ENCODE measurements around the gene BDKRB2.

Gene BDKRB2

DNA sequence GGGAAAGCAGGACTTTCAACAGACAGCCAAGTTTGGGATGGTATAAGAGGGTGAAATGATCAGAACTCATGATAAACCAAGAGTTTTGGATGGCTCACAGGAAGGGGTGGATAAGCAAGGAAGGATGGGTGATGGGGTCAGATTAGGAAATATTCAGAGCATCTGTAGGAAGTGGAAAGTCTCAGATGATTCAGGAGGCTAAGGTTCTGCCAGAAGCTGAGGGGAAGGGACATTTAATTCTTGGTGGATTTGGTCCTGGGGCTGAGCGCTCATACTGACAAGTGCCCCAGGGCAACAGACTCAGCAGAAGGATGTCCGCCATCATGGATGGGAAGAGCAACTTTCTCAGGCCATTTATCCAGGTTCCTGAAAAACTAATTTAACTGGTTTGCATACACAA, 28.4 kb upstream of the BDKRB2 start:
- in situ Hi-C loops (cut with MboI; ENCODE audit: low sequenced_read_pairs), result no loop called here

DNA sequence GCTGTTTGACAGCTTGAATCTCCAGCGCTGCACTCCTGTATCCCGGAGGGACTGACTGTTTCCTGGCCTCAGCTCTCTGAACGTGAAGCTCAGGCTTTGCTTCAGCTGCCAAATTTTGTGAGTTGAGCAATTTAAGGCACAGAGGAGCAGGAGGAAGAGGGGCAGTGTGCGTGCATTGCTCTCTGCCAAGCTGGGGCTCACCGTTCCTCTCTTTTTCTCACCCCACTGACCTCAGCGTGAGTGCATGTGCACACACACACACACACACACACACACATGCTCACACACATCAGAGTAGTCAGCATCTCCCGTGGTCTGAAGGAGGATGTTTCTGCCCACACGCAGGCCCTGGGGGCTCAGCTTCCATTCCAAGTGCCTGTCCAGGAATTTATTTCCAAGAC, 27.8 kb upstream of the BDKRB2 start:
- in situ Hi-C loops (cut with MboI; ENCODE audit: low sequenced_read_pairs), result no loop called here

DNA sequence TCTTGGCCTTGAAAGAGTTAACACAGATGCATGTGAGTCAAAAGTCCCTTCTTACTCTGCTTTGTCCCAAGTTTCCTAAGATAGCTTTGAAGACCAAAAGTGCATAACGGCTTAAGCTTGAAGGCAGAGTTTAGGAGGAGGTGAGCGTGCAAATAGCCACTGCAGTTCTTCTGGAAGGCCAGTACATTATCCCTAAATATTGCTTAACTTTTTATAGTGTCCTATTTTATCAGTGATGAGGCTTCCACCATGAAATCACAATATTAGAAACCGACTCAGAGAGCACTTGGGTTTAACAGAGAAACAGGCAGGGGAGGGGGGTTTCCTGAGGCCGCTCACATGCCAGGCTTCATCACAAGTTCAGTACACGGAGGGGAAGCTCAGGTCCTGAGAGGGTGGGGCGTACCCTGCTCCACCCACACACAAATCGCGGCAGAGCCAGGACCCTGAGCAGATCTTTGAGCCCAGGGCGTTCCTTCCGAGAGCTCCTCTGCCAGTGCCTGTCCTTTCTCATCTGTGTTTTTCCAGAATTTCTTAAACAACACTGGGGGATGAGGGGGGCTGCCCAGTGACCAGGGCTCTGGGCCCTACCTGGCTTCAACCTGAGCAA, 26.8 kb upstream of the BDKRB2 start:
- in situ Hi-C loops (cut with MboI; ENCODE audit: low sequenced_read_pairs), result no loop called here

DNA sequence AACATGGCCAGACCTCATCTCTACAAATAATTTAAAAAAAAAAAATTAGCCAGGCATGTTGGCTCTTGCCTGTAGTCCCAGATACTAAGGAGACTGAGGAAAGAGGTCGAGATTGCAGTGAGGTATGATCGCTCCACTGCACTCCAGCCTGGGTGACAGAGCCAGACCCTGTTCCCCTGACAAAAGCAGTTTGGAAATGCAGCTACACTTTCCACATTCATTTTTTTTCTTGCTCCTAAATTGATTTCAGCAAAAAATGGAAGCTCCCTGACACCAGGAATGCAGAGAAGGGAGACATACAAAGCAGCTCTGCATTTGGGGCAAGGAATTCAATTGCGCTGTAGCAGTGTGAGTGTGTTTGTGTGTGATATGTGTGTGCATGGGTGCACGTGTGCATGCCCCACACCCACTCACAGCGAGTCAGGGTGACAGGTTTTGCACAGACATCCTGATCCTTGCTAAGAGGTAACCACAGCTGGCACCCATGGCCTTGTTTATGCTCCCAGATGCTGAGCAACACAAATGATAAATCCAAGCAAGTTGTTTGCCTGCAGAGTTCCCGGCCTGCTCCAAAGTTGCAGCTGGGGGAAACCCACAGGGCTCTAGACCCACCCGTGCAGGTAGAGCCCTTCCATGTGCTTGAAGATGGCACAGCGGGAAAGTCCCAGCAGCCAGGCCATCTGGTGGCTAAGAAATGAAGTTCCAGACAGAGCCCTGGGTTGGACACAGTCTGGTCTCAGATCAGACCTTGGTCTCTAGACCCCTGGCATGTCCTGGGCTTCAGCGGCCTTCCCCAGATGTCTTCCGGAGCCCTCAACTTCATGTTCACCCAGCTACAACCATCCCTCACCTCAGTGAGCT, 25.9 kb upstream of the BDKRB2 start:
- in situ Hi-C loops (cut with MboI; ENCODE audit: low sequenced_read_pairs), result no loop called here

DNA sequence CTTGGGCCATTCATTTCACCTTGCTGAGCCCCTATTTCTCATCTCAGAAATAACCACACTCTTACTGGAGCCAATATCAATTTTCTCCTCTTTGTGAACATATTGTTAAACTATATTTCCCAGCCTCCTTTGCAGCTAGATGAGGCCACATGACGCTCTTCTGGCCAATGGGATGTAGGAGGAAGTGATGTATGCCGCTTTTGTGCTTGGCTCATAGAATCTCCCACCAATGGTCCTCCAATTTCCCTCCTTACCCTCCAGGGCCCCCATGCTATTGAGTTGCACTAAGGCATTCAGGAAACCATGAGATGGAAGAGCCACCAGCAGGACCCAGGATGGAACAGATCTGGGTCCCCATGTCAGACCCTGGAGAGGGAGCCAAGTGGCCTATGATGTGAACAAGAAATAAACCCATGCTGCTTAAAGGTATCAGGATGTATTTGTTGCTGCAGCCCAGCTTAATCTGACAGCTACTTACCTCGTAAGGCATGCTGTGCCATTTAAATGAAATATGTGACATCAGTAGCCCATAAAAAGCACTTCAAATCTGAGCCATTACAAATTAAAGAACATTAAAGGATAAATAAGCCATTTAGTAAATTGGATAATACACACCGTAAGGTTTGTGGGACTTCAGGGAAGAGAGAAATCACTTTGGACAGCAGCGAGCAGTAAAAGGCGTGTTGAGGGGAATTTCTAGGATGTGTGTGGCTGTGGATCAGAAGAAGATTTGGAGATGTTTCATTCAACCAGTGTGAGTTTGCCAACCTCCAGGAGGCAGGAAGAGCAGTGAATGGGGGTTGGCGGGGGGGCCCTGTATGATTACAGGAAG, 24.4 kb upstream of the BDKRB2 start:
- in situ Hi-C loops (cut with MboI; ENCODE audit: low sequenced_read_pairs), result no loop called here

DNA sequence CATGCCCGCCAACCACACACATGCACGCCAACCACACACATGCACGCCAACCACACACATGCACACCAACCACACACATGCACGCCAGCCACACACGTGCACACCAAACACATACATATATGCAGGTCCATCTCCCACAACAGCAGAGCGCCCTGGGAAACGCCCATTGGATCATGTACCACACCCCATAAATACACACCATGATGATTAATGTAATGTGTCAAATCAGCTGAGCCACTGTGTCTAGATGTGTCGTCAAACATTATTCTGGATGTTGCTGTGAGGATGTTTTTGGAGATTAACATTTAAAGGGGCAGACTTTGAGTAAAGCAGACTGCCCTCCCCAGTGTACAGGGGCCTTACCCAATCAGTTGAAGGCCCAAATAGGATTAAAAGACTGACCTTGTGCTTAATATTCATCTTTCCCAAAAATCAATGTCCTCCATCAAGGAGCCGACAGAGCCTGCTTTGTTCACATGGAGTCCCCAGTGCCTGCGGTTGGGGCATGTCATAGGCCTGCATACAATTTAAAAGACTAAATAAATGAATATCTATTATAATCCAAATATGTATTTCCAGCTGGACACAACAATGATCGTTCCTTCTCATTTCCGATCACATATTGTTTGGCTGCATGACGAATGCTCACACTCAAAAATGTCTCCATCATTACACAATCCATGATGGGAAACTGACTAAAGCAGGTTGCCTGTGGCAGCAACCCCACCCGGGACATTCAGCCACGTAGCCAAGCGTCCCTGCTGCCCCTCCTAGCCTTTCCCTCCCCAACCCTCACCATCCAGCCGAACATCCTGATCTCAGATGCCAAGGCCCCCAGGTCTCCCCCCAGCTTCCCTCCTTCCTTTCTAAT, 23.2 kb upstream of the BDKRB2 start:
- in situ Hi-C loops (cut with MboI; ENCODE audit: low sequenced_read_pairs), result no loop called here

DNA sequence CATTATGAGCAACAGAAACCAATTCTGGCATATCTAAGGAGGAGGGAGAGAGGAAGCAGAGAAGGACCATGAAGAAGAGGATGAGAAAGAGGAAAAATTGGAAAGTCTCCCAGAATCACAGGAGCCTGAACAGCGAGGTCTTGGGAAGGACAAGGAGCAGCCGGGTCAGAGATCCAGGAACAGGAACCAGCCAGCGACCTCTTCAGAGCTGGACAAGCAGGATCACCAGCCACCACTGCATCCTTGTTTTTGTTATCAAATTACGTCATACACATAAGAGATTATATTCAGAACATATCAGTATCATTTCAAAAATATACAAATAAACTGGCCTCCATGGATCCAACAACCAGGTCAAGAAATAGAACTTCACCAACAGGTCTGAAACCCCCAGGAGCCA, 22.1 kb upstream of the BDKRB2 start:
- in situ Hi-C loops (cut with MboI; ENCODE audit: low sequenced_read_pairs), result no loop called here

DNA sequence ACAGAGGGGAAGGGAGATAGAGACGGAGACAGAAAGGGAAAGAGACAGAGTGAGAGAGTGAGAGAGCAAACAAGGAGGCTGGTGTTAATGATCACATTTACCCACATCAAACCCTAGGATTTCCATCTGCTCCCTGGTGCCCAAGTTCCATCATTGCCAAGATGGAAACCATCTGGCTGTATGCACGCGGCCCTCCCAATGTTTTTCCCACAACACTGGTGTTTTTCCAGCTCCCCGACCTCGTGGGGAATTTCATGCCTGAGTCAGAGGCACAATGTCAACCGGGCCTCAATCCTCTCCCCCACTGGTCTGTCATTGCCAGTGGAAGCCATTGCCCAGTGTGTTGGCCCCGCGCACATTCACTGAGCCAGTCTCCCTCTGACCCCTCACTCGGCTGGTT, 19.9 kb upstream of the BDKRB2 start:
- in situ Hi-C loops (cut with MboI; ENCODE audit: low sequenced_read_pairs), result no loop called here

DNA sequence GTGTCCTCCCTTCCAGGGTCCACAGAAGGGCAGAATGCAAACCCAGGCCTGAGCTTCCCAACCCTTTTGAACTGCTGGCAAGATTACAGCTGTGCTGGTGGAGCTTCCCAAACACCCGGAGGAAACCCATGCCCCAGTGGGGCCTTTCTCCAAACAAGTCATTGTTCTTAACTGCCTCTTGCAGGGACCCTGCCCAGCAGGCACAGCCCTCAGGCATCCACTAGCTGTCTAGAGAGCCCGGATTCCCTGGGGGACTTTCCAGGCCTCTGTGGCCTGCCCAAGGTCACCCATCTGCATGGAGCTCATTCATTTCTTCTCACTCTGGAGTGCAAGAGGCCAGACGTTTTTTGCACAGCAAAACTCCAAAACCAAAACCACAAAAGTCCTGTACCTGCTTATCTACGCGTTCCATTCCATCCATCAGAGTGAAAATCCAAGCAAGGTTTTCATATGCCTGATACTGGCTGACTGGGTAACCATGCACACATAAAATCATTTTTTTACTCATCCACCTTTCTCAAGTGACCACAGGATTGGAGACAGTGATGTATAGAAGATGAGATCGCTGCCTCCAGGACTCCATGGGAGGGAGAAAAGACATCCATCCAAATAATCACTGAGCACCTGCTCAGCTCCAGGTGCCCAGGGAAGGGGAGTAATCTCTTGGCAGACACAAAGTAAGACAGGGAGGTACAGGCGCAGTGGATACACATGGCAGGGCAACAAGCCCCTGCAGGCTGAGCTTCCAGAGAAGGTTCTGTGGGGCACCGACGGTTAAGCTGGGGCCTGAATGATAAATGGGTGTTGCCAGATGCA, 17.2 kb upstream of the BDKRB2 start:
- in situ Hi-C loops (cut with MboI; ENCODE audit: low sequenced_read_pairs), result no loop called here

DNA sequence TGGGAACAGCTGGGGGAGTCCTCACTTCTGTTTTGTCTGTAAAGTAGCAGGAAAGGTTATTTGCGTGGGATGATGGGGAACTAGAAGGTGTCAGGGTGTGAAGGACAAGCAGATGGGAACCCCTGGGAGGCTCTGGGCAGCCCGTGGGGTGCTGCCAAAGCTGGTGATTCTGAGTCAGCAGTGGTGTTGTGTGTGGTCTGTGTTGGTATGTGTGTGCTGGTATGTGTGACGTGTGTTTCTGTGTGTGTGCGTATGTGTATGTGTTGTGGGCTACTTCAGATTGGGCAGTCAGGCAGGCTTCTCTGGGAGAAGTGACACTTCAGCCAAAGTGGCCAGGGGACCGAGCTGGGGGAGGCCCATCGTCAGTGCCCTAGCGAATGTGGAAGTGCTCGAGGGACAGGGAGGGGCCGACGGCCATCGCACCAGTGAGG, 15.3 kb upstream of the BDKRB2 start:
- in situ Hi-C loops (cut with MboI; ENCODE audit: low sequenced_read_pairs), result no loop called here

DNA sequence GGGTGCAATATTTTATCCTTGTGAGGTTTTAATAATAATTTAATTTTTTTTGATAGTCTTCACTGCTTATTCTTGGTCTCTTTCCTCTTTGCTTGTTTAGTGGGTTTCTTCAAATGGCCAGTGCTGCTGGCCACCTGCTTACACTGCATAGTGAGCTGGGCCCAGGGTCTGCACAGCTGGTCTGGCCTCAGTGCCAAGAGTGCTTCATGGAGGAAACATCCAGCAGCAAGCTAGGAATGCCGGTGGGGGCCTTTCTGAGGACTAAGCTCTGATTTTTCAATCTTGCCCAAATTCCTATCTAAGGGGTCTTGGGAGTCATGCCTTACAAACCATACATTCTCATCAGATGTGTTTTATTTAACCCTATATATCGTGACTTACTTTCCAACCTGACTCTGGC, 13.3 kb upstream of the BDKRB2 start:
- in situ Hi-C loops (cut with MboI; ENCODE audit: low sequenced_read_pairs), result no loop called here

DNA sequence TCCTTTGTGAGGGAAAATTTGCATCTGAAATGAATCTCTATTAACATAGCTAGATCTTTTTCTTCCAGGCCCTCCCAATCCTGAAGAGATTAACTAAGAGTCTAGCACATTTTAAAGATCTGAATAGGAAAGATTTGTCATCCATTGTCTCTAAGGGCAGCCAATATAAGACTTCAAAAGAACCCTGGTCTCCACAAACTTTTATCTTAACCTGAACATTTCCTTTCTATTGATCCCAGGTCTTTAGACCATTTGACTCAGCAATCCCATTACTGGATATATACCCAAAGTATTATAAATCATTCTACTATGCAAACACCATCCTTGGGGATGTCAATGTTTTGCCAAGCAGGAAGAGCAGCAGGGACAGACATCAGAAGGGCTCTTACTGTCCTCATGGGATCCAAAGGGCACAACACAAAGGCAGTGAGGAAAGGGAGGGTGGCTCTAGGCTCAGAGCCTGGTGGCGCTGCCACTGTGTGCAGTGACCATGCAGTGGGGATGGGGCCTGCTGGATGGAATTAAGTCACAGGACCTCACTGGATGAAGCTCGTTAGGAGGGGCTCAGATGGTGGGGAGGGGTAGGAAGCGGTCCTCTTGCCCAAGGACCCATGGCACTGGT, 12.7 kb upstream of the BDKRB2 start:
- in situ Hi-C loops (cut with MboI; ENCODE audit: low sequenced_read_pairs), result no loop called here

DNA sequence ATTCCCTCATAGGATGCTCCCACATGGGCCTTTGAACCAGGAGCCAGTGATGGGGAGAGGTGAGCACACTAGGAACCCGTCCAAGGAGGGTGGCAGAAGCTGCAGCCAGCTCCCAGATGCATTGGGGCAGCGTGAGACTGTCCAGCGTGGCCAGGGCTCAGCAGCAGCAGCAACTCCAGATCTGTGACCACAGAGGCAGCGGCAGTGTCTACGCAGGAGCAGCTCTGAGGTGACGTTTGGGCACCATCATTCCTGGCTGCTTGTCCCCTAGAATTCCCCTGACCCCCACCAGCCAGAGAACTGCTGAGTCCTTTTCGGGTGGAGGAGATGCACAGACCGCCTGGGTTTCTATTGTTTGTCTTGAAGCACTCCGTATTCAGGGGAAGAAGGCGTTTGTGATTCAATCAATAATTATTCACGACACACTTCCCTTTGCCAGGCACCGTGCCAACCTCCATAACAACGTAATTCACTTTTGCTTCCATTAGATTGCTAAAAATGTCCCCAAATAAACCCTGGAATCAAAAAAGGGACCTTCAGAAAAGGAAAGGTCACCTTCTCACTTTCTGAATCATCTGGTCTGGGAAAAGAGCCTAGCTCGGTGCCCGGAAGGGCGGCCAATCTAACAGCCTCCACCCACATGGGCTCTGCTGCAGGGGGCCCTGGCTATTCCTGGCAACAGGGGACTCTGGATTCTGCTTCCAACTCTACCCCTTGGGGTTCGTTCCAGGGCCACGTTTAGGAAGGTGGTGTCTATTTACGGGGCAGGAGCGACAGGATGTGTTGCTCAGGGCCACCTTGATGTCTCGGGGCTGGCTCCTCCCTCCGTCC, 11.4 kb upstream of the BDKRB2 start:
- in situ Hi-C loops (cut with MboI; ENCODE audit: low sequenced_read_pairs), result no loop called here

DNA sequence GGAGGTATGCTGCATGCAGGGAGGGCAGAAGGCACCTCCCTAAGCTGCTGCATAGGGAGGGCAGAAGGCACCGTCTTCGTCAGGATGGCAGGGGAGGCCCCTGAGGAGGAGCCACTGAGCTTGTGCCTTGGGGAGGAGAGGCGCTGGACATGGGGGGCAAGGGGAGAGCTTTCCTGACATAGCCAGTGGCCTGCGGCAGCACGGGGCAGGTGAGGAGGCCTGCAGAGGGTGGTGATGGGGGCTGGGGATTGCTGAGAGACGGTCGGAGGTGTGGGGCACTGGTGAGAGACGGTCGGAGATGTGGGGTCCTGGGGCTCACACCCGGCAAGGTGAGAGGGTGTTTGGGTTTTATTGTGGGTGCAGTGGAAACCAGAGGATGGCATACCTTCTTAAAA, 10.4 kb upstream of the BDKRB2 start:
- in situ Hi-C loops (cut with MboI; ENCODE audit: low sequenced_read_pairs), result no loop called here

DNA sequence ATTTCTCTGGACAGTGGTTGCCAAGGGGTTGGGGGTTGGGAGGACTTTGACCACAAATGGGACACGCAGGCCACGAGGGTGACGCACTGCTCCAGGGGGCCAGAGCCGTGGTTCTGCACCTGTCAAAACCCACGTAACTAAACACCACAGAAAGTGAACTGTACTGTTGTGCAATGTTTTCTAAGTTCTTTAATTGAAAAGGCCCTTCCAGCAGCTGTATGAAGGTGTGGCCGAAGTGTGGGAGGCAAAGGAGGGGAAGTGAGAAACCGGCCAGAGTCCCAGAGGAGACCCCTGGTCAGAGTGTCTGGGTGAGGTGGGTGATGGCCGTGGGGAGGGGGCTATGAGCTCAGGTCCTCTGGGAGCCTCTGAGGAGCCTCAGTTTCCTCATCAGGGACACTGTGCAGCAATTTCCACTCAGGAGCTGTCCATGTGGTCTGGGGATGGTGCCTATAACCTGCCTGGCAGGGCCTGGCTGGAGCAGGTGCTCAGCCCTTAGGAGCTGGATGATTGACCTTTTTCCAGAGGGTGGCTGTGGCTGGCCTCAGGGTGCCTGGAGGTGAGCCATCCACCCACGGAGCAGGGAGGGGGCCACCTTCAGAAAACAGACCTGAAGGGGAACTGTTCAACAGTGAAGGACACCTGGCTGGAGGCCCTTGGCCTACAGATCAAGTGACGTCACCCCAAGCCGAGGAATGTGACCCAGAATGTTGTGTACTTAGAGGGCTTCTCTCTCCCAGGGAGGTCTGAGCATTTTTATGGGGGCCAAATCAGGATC, 9.8 kb upstream of the BDKRB2 start:
- in situ Hi-C loops (cut with MboI; ENCODE audit: low sequenced_read_pairs), result no loop called here

DNA sequence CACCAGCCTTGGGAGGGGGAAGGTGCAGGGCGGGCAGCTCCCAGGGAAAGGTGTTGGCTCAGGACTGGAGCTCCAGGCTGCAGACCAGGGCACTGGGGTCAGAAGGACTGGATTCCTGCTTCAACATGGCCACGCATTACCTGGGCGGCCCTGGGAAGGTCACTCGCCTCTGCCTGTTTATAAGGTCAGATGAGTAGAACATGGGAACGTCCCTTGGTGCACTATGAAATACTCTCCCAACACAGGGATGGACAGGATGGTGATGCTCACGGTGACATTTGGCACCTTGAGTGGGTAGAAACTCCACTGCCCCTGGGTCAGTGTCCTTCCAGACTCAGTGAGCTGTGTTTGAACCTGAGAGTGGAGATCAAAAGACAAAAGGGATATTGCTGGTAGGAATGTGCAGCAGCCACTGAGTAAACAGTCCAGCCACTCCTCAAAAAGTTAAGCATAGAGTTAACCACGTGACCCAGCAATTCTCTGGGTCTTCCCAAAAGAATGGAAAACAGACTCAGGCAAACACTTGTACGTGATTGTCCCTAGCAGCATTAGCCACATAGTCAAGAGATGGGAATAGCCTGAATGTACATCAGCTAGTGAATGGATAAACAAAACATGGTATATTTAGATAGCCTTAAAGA, 9.1 kb upstream of the BDKRB2 start:
- in situ Hi-C loops (cut with MboI; ENCODE audit: low sequenced_read_pairs), result no loop called here

DNA sequence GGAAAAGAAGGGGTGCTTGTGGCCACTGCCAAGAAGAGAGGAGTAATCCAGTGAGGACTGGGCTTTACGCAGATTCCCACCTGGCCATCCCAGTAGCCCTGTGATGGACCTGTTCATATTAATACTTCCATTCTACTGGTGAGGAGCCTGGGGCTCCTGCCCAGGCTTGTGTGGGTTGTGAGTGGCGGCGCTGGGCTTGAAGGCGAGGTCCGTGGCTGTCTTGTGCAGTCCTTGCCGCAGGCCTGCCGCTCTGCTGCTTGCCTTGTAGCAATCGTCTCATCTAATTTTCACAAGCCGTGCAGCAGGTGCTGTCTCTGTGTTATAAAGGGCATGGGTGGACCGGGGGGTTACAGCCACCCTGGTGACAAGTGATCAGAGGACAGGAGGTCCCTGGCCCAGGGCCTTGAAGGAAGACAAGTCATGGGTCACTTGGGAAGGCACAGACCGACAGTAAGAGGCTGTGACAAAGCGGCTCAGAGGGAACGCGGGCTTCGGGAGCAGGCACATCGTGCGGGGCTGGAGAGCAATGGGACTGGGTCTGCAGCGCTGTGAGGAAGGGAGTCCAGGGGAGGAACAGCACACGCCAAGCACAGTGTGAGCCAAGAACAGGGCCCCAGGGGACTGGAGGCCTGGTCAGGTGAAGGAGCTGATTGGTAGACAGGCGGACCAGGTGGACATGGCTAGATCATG, 7.3 kb upstream of the BDKRB2 start:
- in situ Hi-C loops (cut with MboI; ENCODE audit: low sequenced_read_pairs), result no loop called here
